Naive thymus-derived CD8-positive, alpha-beta T cell (primary cell): ENCODE measurements around the gene DPH3. TPM values are rescaled to one million over a fixed set of nuclear protein-coding genes. Genes with fewer than 3 reads are reported as not detected.

Source experiments
- ATAC-seq, 2 donors: fragments of 150-1000 bp; cut with Tn5 transposase in 1 of 2; sonication (Bioruptor Pico), chemical (Tn5 transposase) in 1 of 2; 1 replicate in 1 of 2; 2 replicates in 1 of 2; pipeline ENCODE4 v1.10.0; 2021; ENCODE audit warnings: mild to moderate bottlenecking in 2 of 2, moderate library complexity in 2 of 2
- POLR2A ChIA-PET: fragments of 350-600 bp; sonication (Branson Sonifier 250); formaldehyde crosslinking; loops from one replicate; lab custom pipeline; 2021; ENCODE audit warnings: antibody characterized with exemption; lab: Charles Lee
- DNase-seq, 10 donors: peaks; one replicate each; pipeline versions ENCODE4 v3.0.0 to v3.0.0-alpha.2; 2020 to 2022
- H3K27ac Mint-ChIP-seq, 10 donors: one replicate each; pipeline ENCODE4 v1.8.0; 2020 to 2022; ENCODE audit warnings: mild to moderate bottlenecking in 10 of 10, mixed read lengths in 10 of 10, moderate library complexity in 4 of 10, inconsistent platforms in 1 of 10
- H3K27me3 Mint-ChIP-seq, 5 donors: one replicate each; pipeline ENCODE4 v1.8.0; 2021 to 2022; ENCODE audit warnings: mixed read lengths in 5 of 5
- H3K36me3 Mint-ChIP-seq, 3 donors: one replicate each; pipeline ENCODE4 v1.8.0; 2020 to 2022; ENCODE audit warnings: mixed read lengths in 3 of 3, mild to moderate bottlenecking in 2 of 3, inconsistent platforms in 1 of 3
- H3K4me1 Mint-ChIP-seq, 4 donors: one replicate each; pipeline ENCODE4 v1.8.0; 2021 to 2022; ENCODE audit warnings: mixed read lengths in 4 of 4
- H3K4me3 Mint-ChIP-seq, 10 donors: one replicate each; pipeline ENCODE4 v1.8.0; 2020 to 2022; ENCODE audit warnings: mild to moderate bottlenecking in 10 of 10, mixed read lengths in 10 of 10, moderate library complexity in 6 of 10, inconsistent platforms in 1 of 10
- H3K9me3 Mint-ChIP-seq, 9 donors: one replicate each; pipeline ENCODE4 v1.8.0; 2020 to 2022; ENCODE audit warnings: mixed read lengths in 9 of 9, mild to moderate bottlenecking in 3 of 9, inconsistent platforms in 1 of 9, moderate library complexity in 1 of 9
- polyA plus RNA-seq, 3 donors: library from polyadenylated mRNA; unstranded; fragments of 300-500 nt; fragmentation: Illumina TruSeq; gene quantifications; one replicate each; pipeline ENCODE4 v1.2.3, GENCODE V29; 2021
- total RNA-seq, 8 experiments: library from RNA in 2 of 8; stranded (reverse) in 2 of 8; gene quantifications; one replicate each; pipeline ENCODE4 v1.2.3 and lab custom pipeline; 2021 to 2026

The DPH3 gene
- total and polyA plus RNA-seq, 5 experiments from 2014 or later, result 16.6 to 20.9 (median 17.2) TPM

- ATAC-seq (no peak), DNase-seq (no peak)
- Mint-ChIP-seq H3K36me3 (peaks cover 0 to 20% (median 2%) of the 10 kb centered on the region in 3 donors), H3K9me3 (no peaks in the 10 kb centered on the region), H3K4me3 (no peak overlapping the region), H3K27ac (no peak overlapping the region), H3K27me3 (no peaks in the 10 kb centered on the region), H3K4me1 (peaks cover 6 to 12% (median 9%) of the 10 kb centered on the region in 4 donors)
- POLR2A ChIA-PET, result interaction anchor here (1.5 kb wide), 1 partner anchor 12 kb away, joined by 3 read pairs; no protein-coding TSS in a partner anchor
Measured at GRCh38 chr3:16255326-16255725, 9.4 kb downstream of the DPH3 start.

GRCh38 chr3:16254916-16255315 lies 9.8 kb downstream of the DPH3 start:
- POLR2A ChIA-PET, result interaction anchor here (1.5 kb wide), 1 partner anchor 11 kb away, joined by 3 read pairs; no protein-coding TSS in a partner anchor
- Mint-ChIP-seq H3K9me3 (no peaks in the 10 kb centered on the region), H3K27me3 (no peaks in the 10 kb centered on the region), H3K36me3 (peaks cover 0 to 16% (median 2%) of the 10 kb centered on the region in 3 donors), H3K4me3 (no peak overlapping the region), H3K27ac (no peak overlapping the region), H3K4me1 (peaks cover 6 to 12% (median 8%) of the 10 kb centered on the region in 4 donors)
- ATAC-seq, result no peak
- DNase-seq, result no peak

DNA sequence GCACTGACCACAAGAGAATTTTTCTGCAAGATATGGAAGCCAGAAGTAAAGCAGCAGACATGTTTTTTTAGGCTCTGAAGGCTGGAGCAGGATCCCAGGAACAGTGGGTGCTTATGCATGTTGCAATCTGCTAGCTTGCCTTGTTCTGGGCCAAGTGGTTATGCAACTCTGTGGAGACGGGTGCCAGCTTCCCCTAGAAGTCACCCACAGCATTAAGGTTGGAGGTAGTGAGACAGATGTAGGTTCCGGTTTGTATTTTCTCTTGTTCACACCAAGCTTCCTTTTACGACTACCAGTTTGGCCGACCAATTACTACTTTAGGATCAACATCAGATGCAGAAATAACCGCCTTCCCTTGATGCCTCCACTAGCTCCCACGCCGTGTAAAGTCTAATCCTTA lies 11.1 kb downstream of the DPH3 start:
- peaks cover 0 to 5% (median 0%) of the 10 kb centered on the region in 3 donors for H3K36me3 Mint-ChIP-seq
- H3K27ac Mint-ChIP-seq, result no peak overlapping the region
- peaks cover under 1 to 5% (median 3%) of the 10 kb centered on the region in 4 donors for H3K4me1 Mint-ChIP-seq
- ATAC-seq (no peak), DNase-seq (no peak)
- no peaks in the 10 kb centered on the region for H3K27me3 Mint-ChIP-seq
- no peak overlapping the region for H3K4me3 Mint-ChIP-seq
- POLR2A ChIA-PET, result no interaction called here
- no peaks in the 10 kb centered on the region for H3K9me3 Mint-ChIP-seq

- no peak for ATAC-seq
- Mint-ChIP-seq H3K4me1 (peaks cover 2 to 6% (median 4%) of the 10 kb centered on the region in 4 donors), H3K27ac (no peak overlapping the region), H3K9me3 (no peaks in the 10 kb centered on the region), H3K27me3 (peaks cover 0 to 3% (median 0%) of the 10 kb centered on the region in 5 donors), H3K4me3 (no peak overlapping the region), H3K36me3 (peaks cover 0 to 5% (median 0%) of the 10 kb centered on the region in 3 donors)
- DNase-seq, result no peak
- POLR2A ChIA-PET, result interaction anchor here (0.7 kb wide), 1 partner anchor 18 kb away, joined by 3 read pairs; no protein-coding TSS in a partner anchor
Measured at GRCh38 chr3:16252988-16253387, 11.8 kb downstream of the DPH3 start.

DNA sequence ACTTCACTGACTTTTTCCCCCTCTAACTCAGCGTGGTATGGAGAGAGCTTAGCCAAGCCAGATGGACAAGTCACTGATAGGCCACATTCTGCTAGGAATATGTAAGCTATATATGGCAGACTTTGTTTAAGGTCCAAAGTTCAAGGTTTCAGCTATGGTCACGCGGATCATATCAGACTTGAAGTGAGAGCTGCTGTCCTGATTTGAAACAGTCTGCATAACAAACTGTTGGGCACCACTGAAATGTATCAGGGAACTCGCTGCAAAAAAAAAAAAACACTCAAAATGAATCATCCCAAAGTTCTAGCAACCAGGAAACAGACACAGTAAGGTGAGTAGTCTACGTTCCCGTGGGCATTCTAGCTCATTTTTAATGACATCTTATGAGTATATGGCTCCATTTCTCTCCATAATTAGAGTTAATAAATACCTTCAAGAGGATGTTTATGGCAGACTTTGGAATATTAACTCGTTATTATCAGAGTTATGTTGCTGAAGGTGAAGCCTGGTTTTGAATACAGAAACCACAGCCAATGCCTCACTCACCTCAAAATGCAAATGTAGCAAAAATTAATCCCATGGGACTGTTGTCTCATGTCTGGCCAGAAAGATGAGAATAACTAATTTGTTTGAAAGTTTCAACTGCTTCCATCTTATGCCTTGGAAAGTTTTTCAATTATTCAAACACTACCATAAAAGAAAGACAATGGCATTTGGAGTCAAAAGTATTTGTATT lies 12.3 kb downstream of the DPH3 start:
- DNase-seq (no peak), ATAC-seq (no peak)
- Mint-ChIP-seq H3K4me3 (no peak overlapping the region), H3K4me1 (peaks cover 2 to 10% (median 6%) of the 10 kb centered on the region in 4 donors), H3K36me3 (peaks cover 0 to 5% (median 0%) of the 10 kb centered on the region in 3 donors), H3K27ac (peak overlapping the region in 1 of 10 donors; percentile 68), H3K27me3 (peaks cover 0 to 3% (median 0%) of the 10 kb centered on the region in 5 donors), H3K9me3 (no peaks in the 10 kb centered on the region)
- POLR2A ChIA-PET, result interaction anchor here (0.7 kb wide), 1 partner anchor 19 kb away, joined by 3 read pairs; no protein-coding TSS in a partner anchor

DNA sequence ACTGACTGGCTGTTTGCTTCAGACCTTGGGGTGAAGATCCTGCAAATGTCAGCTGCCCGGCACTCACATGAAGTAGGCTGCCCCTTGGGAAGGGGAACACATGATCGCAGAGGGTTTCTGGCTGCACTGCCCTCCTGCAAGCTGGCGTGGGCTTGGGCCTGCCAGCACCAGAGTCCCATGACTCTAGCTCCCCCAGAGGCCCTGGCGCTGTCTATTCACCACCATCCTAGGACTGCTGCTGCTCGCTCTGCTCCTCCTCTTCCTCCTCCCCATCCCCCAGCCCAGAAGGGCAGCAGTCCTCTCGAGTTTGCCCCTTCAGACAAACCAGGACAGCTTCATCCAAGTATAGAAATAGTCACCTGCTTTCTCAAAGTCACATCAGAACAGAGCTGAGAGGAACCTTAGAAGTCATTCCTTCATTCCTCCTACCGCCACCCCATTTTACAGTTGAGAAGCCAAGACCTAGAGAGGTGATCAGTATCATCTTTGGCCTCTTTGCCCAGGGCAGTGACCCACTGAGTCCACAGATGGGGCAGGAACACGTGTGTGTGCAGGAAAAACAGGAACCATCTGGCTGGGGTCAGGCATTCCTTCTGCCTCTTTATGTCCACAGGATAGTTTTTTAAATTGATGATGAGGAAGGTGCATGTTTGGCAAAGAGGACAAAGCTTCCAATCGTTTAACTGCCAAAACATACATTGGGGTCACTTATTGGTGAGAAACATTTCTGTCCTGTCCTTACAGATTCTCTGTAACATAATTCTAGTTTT lies 13.2 kb downstream of the DPH3 start:
- Mint-ChIP-seq H3K9me3 (no peaks in the 10 kb centered on the region), H3K27ac (peak overlapping the region in 1 of 10 donors; percentile 28), H3K4me1 (peaks cover 4 to 16% (median 11%) of the 10 kb centered on the region in 4 donors), H3K27me3 (peaks cover 0 to 3% (median 0%) of the 10 kb centered on the region in 5 donors), H3K4me3 (no peak overlapping the region), H3K36me3 (no peaks in the 10 kb centered on the region)
- no peak for ATAC-seq
- POLR2A ChIA-PET, result no interaction called here
- no peak for DNase-seq

DNA sequence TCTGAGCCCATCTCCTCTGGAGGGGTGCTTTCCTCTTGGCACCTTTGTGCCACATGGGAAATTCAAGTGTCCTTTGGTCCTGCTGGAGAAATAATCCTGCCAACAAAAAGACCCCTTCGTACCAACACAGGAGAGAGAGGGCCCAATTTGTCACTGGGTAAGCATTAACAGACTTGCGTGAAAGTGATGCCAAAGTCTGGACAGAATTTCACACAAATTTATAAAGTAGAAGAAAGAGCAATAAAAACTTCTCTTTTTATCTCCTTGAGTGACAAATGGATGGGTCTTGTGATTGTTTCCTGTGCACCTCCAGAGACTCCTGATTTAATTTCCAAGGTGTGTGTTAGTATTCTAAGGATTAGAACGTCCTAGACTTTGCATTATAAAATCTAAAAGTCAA lies 14.9 kb downstream of the DPH3 start:
- DNase-seq (no peak), ATAC-seq (no peak)
- no peaks in the 10 kb centered on the region for H3K36me3 Mint-ChIP-seq
- H3K4me3 Mint-ChIP-seq, result no peak overlapping the region
- POLR2A ChIA-PET, result no interaction called here
- no peaks in the 10 kb centered on the region for H3K9me3 Mint-ChIP-seq
- H3K27ac Mint-ChIP-seq, result no peak overlapping the region
- peaks cover 0 to 3% (median 0%) of the 10 kb centered on the region in 5 donors for H3K27me3 Mint-ChIP-seq
- H3K4me1 Mint-ChIP-seq, result peaks cover 3 to 16% (median 10%) of the 10 kb centered on the region in 4 donors

- H3K4me3 Mint-ChIP-seq, result no peak overlapping the region
- POLR2A ChIA-PET, result no interaction called here
- H3K4me1 Mint-ChIP-seq, result peaks cover 2 to 16% (median 9%) of the 10 kb centered on the region in 4 donors
- no peaks in the 10 kb centered on the region for H3K9me3 Mint-ChIP-seq
- no peak for ATAC-seq
- no peak for DNase-seq
- H3K27me3 Mint-ChIP-seq, result peaks cover 0 to 3% (median 0%) of the 10 kb centered on the region in 5 donors
- no peaks in the 10 kb centered on the region for H3K36me3 Mint-ChIP-seq
- H3K27ac Mint-ChIP-seq, result no peak overlapping the region
Measured at GRCh38 chr3:16249336-16249735, 15.4 kb downstream of the DPH3 start.

- no peak overlapping the region for H3K4me3 Mint-ChIP-seq
- POLR2A ChIA-PET, result interaction anchor here (0.5 kb wide), 1 partner anchor 264 kb away, joined by 3 read pairs; no protein-coding TSS in a partner anchor
- no peaks in the 10 kb centered on the region for H3K9me3 Mint-ChIP-seq
- H3K4me1 Mint-ChIP-seq, result peaks cover 2 to 16% (median 9%) of the 10 kb centered on the region in 4 donors
- no peak overlapping the region for H3K27ac Mint-ChIP-seq
- DNase-seq (no peak), ATAC-seq (no peak)
- no peaks in the 10 kb centered on the region for H3K36me3 Mint-ChIP-seq
- H3K27me3 Mint-ChIP-seq, result peaks cover 0 to 5% (median 0%) of the 10 kb centered on the region in 5 donors
Measured at GRCh38 chr3:16248556-16248955, 16.2 kb downstream of the DPH3 start.

DNA sequence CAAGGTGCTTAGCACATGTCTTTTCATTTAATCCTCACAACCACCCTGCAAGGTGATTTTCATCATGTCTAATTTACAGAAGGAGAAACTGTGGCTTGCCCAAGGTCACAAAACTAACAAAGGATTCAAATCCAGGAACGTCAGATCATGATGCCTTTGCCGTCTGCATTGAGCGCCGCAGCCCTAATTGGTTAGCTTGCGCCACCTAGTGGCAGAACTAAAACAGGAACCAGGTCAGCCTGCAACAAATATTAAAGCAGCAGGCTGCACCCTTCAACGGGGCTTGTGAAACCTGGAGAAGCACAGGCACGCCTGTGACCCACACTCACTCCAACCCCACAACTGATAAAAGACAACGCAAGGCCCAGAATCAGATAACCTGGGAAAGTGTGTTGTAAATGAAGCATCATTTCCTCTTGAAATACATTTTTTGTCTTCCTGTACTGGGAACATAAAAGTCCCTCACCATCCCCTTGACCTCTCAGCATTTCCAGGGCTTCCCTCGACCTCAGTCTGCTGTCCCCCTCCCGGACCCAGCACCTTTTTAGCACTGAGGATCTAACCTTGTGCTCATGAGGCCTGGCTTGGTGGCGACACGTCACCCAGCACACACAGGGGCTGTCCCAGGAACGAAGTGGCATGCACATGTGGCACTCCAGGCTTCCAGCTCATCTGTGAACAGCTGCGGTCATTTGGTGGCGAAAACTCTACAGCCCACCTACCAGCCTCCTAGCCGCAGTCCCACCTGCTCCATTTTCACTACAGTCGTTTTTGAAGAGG lies 17.3 kb downstream of the DPH3 start:
- POLR2A ChIA-PET, result no interaction called here
- H3K4me3 Mint-ChIP-seq, result peak overlapping the region in 1 of 10 donors; percentile 21
- no peaks in the 10 kb centered on the region for H3K36me3 Mint-ChIP-seq
- no peaks in the 10 kb centered on the region for H3K9me3 Mint-ChIP-seq
- peaks cover 0 to 8% (median 2%) of the 10 kb centered on the region in 5 donors for H3K27me3 Mint-ChIP-seq
- ATAC-seq (peak; percentile 95 to 99), DNase-seq (peak; percentile 54 to 83 (median 74))
- peak overlapping the region in 2 of 10 donors; percentile 6 to 38 for H3K27ac Mint-ChIP-seq
- H3K4me1 Mint-ChIP-seq, result peaks cover 2 to 16% (median 9%) of the 10 kb centered on the region in 4 donors

DNA sequence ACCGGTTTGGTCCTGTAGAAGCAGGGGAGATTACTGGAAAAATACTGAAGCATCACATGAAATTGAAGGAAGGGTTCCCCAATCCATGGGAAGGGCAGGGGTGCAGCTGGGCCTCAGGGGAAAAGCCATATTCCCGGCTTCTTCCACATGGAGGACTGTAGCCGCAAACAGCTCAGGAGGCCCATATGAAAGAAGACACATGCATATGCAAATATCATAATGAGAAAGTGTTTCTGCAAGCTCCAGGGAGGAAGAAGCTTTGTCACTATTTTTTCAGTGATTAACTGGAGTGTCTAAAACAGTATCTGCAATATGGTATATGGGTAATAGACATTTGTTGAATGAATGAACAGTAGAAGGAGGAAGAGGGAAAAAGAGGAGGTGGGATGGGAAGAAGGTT lies 19.1 kb downstream of the DPH3 start:
- no peak for DNase-seq
- H3K36me3 Mint-ChIP-seq, result no peaks in the 10 kb centered on the region
- no peak overlapping the region for H3K27ac Mint-ChIP-seq
- H3K27me3 Mint-ChIP-seq, result peaks cover 0 to 8% (median 2%) of the 10 kb centered on the region in 5 donors
- no peak for ATAC-seq
- no peak overlapping the region for H3K4me3 Mint-ChIP-seq
- H3K9me3 Mint-ChIP-seq, result no peaks in the 10 kb centered on the region
- H3K4me1 Mint-ChIP-seq, result peaks cover 2 to 16% (median 9%) of the 10 kb centered on the region in 4 donors
- POLR2A ChIA-PET, result no interaction called here
